HG03442 (cell line): ENCODE measurements around the gene CISD2.
A peak's percentile ranks its signal among the peaks of the same experiment; 100 is the strongest.
"Not testable (repeated sequence)": the region's sequence is repeated elsewhere in the genome, so short reads cannot be mapped to it uniquely, and the experiment has no call there.

Experiments
- ATAC-seq: cut with Tn5 transposase; IDR thresholded peaks from one replicate; pipeline ENCODE4 v1.9.1; 2021; ENCODE audit warnings: mild to moderate bottlenecking, moderate library complexity; ENCODE audit not compliant: unreplicated experiment

CISD2 gene

DNA sequence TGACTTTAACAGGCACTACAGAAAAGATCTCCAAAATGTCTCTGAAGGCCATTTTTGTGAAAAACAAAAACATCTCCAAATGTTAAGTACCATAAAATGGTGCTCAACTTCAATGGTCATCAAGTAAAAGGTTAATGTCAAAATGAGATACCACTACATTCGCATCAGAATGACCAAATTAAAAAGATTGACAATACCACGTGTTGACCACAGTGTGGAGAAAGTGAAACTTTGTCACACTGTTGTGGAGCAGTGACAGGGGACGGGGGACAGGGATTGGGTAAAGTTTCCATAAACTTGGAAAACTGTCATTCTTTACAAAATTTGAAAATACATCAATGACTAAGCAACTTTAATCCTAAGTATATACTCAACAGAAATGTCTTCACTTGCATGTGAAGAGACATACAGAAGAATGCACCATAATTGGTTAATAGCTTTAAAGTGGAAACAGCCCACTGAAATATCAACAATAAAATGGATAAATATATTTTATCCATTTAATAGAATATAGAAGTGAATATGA is 19.1 kb upstream of the CISD2 start:
- no peak for ATAC-seq

- ATAC-seq: no peak
Observed at GRCh38 chr4:102850370-102850769, 18.4 kb upstream of the CISD2 start.

DNA sequence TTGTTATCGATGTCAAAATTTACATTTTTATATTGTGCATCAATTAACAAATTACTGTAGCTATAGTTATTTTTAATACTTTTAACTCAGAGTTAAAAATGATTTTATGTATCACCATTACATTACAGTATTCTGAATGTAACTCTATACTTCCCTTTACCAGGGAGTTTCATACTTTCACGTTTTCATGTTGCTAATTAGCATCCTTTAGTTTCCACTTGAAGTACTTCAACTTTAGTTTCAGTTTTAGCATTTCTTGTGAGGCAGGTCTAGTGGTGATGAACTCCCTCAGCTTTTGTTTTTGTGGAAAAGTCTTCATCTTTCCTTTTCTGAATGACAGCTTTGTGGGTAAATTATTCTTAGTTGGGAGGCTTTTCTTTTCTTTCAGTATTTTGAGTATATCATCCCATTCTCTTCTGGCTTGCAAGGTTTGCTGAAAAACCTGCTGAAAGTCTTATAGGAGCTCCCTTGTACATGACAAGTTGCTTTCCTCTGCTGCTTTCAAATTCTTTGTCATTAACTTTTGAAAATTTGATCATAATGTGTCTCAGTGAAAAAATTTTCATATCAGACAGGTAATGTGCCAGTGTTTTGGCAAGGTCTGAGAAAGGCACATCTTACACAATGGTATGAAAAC is 9.8 kb upstream of the CISD2 start:
- ATAC-seq: no peak

DNA sequence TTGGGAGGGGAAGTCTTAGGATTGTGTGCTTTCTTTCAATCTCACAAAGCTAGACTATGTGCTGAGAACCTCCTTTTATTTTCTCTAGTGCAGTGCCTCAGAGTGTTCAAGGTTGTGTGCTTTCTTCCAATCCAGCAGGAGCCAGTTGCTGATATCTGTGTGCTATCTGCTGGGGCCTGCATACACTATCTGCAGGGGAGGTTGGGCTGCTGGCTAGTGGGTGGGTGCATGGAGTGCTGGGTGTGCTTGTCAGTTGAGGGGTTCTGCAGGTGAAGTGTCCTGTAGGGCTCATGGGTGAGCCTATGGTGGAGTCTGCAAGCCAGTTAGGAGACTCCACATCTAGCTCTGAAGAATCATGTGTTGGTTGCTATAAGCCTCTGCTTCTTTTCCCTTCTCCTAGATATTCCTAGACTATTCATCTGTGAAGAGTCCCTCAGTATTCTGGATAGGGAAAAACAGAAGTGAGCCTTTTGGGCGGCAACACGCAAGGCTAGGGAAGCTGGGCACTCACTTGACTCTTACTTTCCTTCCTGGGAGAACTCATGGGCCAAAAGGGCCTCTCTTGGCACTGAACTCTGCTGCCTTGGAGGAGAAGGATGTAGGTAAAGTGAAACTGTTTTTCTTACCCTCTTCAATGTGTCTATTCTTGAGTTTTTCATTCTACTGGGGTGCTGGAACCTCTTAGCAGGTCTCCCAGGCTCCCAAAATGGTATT is 8.0 kb upstream of the CISD2 start:
- ATAC-seq: no peak

GRCh38 chr4:102862016-102862415 is 6.8 kb upstream of the CISD2 start:
- no peak for ATAC-seq

DNA sequence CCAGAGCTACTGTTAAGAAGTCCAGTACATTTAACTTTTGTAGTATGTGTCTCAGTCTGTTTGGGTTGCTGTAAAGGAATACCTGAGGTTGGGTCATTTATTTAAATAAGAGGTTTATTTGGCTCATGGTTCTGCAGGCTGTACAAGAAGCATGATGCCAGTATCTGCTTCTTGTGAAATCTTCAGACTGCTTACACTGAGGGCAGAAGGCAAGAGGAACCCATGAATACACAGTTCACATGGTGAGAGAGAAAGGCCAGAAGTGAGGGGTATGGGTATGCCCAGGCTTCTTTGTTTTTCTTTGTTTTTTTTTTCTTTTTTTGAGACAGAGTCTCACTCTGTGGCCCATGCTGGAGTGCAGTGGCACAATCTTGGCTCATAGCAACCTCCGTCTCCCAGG is 6.0 kb upstream of the CISD2 start:
- no peak for ATAC-seq

GRCh38 chr4:102865327-102865726 is 3.5 kb upstream of the CISD2 start:
- not testable (repeated sequence) for ATAC-seq

DNA sequence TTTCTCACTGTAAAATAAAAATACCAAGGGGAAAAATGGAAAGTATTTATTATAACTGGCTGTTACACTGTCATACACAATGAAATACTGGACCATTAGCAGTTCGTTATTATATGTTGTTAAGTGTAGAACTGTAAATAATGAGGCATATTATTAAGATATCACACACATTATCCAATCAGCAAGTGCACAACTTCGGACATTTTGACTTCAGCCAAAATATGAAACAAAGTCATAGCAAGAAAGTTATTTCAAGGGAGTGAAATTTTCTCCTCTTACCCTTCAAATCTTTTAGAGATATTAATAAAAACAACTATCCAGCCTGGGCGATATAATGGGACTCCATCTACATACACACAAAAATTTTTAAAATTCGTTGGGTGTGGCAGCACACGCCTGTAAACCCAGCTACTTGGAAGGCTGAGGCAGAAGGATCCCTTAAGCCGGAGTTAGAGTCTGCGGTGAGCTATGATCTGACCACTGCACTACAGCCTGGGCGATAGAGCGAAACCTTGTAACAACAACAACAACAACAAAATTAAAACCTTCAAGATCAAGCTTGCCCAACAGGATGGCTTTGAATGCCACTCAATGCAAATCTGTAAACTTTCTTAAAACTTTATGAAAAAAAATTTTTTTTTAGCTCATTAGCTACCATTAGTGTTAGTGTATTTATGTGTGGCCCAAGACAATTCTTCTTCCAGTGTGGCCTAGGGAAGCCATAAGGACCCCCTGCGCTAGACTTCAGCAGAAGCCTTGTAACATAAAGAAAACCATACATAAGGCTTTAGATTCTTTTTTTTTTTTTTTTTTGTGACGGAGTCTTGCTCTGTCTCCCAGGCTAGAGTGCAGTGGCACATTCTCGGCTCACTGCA is 1.3 kb upstream of the CISD2 start:
- no peak for ATAC-seq

- ATAC-seq: no peak
Observed at GRCh38 chr4:102868153-102868780, 525 bp upstream of the CISD2 start.

- peak; percentile 25 for ATAC-seq
Observed at GRCh38 chr4:102869569-102870197, 891 bp downstream of the CISD2 start.

- ATAC-seq: no peak
Observed at GRCh38 chr4:102871772-102872171, 3.0 kb downstream of the CISD2 start.

GRCh38 chr4:102877477-102878106 is 8.8 kb downstream of the CISD2 start:
- ATAC-seq: not testable (repeated sequence)

- ATAC-seq: not testable (repeated sequence)
Observed at GRCh38 chr4:102878349-102878748, 9.6 kb downstream of the CISD2 start.

DNA sequence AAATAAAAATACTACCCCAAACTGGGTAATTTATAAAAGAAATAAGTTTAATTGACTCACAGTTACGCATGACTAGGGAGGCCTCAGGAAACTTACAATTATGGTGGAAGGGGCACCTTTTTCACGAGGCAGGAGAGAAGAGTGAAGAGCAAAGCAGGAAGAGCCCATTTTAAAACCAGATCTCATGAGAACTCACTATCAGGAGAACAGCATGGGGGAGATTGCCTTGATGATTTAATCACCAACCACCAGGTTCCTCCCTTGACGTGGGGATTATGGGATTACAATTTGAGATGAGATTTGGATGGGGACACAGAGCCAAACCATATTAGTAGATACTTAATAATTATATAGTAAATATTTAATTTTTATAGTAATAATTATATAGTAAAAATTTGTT is 10.1 kb downstream of the CISD2 start:
- no peak for ATAC-seq

- no peak for ATAC-seq
Observed at GRCh38 chr4:102881343-102881742, 12.6 kb downstream of the CISD2 start.

GRCh38 chr4:102883278-102883677 is 14.5 kb downstream of the CISD2 start:
- ATAC-seq: no peak

DNA sequence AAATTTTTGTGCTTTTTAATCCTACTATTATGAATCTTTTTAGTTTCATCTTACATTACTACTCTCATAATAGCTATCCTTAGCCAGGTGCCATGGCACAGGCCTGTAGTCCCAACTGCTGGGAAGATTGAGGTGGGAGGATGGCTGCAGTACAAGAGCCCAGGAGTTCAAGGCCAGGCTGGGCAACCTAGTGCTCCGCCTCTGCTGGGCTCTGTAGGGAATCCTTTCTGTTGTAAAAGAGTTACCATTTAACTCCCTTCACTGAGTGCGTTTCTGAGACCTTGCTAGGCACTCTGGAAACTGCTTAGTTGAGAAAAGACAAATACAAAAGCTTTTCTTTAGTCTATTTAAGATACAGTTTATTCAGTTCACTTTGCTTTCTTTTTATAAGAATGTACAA is 19.8 kb downstream of the CISD2 start:
- not testable (repeated sequence) for ATAC-seq

- not testable (repeated sequence) for ATAC-seq
Observed at GRCh38 chr4:102889866-102890265, 21.1 kb downstream of the CISD2 start.

DNA sequence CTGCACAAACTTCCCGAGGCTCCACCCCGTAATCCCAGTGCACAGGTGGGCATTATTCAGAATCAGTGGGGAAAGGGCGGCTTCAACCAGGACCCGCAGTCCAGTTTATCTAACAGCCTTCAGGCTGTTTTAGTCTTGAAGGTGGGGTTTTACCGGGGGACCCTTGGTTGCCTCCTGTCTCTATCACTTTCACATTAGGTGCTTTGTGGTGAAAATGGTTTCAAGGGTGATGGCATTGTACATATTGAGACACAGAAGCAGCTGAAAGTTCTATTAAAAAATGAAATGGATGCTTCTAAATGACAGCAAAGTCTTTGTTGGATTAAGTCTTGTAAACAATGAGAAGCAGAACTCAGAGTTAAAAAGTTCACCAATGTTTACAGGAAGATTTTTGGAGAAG is 27.8 kb downstream of the CISD2 start:
- not testable (repeated sequence) for ATAC-seq

DNA sequence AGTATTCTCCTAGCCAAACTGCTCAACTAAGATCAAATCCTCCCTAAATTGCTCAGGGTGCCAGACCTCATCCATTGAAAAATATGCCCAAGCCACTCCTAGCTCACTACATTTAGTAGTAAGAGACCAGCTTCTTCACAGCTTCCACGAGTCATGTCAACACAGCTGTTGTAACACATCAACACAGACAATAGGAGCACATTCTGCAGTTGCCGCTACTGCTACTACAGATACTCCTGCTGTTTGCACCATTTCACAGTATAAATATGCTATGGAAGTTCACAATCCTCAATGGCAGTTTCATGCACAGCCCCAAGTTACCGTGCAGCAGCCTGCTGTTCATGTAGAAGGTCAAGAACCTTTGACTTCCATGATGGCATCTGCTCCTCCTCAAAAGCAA is 28.8 kb downstream of the CISD2 start:
- not testable (repeated sequence) for ATAC-seq
